Stimulated activated CD4-positive, alpha-beta T cell treated with anti-CD3 and anti-CD28 coated beads, TNF-alpha, amount 100 ng/mL, for 1 hour (primary cell): Measurements from ENCODE around the gene FKBP4.

Source experiments
- DNase-seq, 3 donors: peaks; one replicate each; pipeline ENCODE4 v3.0.0-alpha.2; 2020; ENCODE audit warnings: low read depth in 3 of 3, low spot score in 1 of 3

Gene FKBP4

DNA sequence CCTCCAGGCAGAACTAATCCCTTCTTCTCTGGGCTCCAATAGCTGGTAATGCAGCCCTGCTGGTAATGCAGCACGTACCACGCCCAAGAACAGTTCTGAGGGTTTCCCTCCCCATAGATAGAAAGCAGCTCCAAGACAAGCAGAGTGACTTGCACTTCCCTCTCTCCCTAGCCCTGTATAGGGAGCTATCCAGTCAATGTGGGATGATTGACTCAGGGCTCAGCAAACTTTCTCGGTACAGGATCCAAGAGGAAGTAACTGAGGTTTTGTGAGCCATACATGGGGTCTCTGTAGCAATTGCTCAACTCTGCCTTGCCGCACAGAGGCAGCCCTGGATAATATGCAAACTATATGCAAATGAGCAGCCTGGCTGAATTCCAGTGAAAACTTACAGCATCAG lies 15.5 kb upstream of the FKBP4 start:
- no peak for DNase-seq

DNA sequence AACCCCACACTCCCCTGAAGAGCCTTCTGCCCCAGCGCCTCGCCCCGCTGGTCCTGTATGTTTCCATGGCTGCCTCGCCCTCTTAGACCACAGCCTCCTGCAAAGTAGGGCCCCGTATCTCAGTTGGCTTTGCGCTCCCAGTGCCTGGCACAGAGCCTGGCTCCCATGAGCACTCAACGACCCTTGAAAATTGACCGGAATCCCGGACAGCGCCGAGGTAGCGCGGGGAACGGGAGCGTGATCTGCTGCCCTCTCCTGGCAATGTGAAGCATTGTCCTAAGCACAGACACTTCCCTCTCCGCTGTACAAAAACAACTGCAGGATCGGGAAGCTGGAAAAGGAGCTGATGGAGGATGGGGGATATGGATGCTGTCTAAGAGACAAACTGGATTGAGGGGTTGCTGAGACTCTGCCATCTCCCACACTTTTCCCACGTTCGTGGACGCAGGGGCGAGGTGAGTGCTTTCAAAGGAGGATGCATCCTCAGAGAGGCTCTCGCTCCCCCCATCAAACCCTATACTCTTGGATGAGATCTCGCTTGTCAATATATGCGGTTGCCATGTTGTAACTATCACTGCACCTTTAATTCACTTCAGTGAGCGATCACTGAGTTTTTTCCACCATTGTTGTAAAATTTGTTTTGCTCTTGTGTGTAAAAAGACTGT lies 10.7 kb upstream of the FKBP4 start:
- peak in 2 of 3 donors; percentile 12 to 32 for DNase-seq

DNA sequence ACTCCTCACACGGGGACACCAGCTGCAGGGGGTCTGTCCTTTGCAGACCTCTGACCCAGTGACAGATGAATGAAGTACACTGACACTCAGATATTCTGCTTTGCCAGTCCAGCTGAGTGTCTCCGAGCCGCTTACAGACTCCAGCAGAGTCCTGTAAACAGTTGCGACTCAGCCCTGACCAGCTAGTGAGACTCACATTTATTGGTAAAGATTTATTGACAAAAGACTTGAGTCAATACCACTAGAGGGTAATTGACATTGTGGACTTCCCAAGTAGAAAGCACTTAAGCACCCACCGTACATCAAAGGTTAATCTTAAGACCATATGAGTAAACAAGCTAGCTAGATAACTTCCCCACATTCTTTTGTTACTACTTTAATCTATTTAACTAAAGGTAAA lies 9.8 kb upstream of the FKBP4 start:
- DNase-seq = no peak

GRCh38 chr12:2791089-2791488 lies 3.7 kb upstream of the FKBP4 start:
- DNase-seq = no peak

GRCh38 chr12:2792671-2793500 lies 1.9 kb upstream of the FKBP4 start:
- no peak for DNase-seq

GRCh38 chr12:2793561-2793960 lies 1.2 kb upstream of the FKBP4 start:
- DNase-seq = no peak

DNA sequence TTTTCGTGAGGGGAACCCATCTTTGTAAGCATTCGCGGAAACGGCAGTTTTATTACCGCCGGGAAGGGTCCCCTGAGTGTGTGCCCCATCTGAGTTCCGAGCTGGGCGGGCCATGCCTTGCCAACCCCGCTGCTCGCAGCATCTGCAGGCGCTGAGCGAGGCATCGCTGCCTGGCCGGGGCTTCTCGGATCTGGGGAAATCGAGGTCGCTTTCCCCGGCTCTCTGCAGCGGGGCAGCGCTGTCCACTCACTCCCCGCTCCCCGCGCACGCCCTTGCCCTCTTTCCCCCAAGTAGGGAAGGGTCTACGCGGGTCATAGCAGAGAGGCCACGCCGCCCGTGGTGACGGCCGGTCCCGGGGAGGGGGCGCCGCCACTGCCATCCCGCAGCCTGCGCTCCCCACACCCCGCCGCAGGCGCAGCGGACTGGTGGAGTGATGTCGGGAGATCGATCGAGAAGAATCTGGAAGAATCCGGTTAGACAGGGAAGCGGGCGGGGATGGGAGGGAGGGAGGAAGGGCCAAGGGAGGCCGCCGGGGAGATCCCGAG lies 507 bp upstream of the FKBP4 start:
- peak in 1 of 3 donors; percentile 27 for DNase-seq

DNA sequence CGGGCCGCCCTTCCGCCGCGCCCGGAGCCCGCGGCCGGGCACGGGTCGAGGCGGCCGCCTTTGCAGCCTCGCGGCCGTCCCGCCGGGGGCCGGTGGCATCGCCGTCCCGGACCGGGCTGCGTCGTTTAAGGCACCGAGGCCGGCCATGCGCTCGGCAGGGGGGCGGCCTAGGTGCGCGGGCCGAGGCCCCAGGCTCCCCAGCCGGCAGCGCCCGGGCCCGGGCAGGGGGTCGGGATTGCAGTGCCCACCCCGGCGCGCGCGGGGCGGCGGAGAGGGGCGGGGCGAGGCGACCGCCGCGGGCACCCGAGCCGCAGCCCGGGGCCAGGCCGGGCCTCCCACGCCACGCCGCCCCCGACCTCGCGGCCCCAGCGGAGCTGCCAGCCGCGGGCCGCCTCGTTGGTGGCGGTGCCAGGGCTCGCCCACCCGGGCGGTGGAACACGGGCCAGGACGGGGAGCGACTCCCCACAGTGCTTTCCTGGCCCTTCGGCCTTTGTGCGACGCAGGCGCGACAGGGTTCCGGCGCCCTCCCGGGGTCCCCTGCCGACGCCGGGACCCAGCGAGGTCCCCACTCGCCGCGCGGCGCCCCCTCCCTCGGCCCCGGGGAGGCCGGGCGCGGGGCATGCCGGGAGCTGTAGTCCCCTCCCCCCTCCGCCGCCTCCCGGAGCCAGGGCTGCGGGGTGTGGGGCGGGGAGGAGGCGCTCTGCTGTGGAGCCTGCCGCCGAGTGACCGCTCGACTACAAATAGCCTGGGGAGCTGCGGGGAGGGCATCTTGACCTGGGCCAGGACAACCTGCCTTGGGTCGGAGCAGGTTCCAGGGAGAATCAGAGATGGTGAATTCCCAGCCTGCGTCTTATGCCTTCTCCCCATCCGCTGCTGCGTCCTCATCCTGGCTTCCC lies 769 bp downstream of the FKBP4 start:
- peak in 2 of 3 donors; percentile 49 to 64 for DNase-seq

DNA sequence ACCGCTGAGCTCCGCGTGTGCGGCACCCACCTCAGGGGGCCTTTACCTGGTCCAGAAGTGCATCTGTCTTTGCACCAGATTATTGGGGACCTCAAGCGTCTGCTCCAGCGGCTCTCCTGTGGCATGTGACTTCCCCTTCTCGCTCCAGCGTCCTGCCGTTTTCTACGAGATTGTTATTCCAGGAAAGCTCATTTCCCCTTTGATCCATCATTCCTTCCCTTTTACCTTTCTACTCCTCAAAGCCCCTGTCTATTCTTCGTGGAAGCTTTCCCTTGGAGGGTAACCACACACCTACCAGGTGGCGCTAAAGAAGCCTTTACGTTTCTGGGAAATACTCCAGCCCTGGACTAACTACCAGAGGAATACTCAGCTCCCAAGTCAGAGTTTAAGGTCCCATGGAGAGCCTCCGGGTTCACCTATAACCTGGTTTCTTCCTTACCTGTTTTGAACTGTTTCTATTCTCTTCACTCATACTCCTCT lies 1.5 kb downstream of the FKBP4 start:
- no peak for DNase-seq

GRCh38 chr12:2797721-2798418 lies 3.1 kb downstream of the FKBP4 start:
- no peak for DNase-seq

GRCh38 chr12:2800046-2800570 lies 5.3 kb downstream of the FKBP4 start:
- no peak for DNase-seq

DNA sequence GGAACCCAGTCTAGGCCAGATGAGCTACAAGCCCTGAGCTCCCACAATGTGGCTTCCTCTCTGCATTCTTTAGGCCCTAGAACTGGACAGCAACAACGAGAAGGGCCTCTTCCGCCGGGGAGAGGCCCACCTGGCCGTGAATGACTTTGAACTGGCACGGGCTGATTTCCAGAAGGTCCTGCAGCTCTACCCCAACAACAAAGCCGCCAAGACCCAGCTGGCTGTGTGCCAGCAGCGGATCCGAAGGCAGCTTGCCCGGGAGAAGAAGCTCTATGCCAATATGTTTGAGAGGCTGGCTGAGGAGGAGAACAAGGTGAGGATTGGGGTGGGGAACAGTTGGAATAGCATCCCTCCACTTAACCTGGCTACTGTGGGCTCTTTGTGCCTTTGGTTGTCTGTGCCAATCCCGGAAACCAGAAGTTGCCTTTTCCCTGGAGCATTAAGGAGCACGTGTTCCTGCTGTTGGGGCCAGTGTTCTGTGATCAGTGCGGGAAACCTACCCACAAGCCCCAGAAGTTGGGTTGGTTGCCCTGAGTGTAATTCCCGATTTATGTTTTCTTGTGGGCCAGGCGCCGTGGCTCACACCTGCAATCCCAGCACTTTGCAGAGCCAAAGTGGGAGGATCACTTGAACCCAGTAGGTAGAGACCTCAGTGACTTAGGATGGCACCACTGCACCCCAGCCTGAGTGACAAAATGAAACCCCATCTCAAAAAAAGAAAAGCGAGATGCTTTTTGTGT lies 6.4 kb downstream of the FKBP4 start:
- DNase-seq = no peak

DNA sequence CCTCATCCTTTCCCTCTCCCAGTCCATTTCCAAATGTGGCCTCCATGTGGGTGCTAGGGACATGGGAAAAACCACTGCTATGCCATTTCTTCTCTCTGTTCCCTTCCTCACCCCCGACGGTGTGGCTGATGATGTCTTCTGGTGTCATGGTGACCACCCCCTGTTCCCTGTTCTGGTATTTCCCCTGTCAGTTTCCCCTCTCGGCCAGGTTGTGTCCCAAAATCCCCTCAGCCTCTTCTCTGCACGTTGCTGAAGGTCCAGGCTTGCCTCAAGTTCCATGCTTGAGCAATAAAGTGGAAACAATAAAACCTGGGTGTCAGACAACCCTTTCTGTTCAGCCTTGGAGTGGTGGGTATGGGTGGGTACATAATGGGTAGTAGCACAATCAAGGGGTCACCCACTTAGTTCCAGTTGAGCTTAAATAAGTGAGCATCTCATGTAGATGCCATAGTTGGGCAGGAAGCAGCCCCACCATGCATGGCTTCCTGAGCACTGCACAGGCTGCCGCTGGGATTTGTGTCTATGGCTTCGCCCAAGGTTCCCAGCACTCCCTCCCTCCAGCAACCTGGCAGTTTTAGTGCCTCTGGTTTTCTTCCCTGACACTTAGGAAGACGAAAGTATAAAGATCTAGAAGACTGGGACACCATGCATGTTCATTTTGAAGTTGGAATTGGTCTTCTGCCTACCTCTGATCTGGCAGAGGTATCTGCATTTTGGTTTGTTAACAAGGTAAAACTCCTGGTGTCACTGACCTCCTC lies 9.0 kb downstream of the FKBP4 start:
- no peak for DNase-seq

DNA sequence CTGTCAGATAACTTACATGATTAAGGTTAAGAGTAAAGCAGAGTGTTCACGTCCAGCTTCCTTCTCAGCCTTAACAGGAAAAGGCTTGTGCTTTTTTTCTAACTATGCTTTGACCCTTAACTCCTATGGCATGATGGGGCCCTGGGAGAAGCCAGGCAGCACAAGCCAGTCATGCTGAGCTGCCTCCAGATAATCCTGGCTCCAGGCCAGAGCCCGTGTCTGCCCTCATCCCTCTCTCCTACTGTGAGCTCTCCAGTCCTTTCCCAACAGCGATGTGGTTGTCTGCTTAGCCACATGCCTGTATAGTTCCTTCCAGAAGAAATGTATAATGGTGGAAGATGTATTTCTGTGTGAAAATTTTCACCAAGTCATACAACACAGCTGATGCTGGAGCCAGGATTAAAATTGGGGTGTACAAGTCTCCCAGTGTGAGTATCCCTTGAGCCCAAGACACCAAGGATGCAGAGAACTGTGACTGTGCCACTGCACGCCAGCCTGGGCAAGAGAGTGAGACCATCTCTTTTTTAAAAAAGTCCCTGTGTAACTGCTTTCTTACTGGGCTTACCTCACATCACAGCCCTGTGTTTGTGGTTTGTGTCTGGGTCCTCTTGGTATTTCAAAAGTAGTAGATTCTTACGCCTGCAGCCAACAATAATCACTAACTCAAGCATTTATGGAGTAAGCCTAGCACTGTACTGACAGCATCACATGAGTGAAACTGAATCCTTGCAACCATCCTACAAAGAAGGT lies 9.8 kb downstream of the FKBP4 start:
- no peak for DNase-seq

DNA sequence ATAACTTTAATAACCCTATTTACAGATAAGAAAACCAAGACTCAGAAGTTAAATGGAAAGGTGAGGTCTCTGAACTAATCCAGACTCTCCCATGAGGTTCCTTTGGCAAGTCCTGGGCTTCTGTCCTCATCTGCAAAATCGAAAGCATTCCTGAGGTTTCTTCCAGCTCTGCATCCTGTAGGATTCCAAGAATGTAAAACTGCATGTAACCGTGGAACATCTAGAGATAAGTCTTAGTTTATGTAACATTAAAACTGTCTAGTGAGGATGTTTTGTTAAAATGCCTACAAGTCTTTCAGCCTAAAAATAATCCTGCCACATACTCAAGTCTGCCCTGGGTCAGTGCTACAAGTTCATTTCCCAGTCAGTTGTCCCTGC lies 10.4 kb downstream of the FKBP4 start:
- DNase-seq = no peak

DNA sequence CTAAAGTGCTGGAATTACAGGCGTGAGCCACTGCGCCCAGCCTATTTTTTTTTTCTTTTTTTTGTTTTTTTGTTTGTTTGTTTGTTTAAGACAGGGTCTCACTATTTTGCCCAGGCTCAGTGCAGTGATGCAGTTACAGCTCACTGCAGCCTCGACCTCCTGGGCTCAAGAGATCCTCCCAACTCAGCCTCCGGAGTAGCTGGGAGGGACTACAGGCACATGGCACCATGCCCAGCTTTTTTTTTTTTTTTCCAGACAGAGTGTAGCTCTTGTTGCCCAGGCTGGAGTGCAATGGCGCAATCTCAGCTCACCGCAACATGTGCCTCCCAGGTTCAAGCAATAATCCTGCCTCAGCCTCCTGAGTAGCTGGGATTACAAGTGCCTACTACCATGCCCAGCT lies 11.9 kb downstream of the FKBP4 start:
- no peak for DNase-seq

- DNase-seq = no peak
Observed at GRCh38 chr12:2811801-2812200, 17.0 kb downstream of the FKBP4 start.
